Measurements from ENCODE around the gene BRD2.

The BRD2 gene

DNA sequence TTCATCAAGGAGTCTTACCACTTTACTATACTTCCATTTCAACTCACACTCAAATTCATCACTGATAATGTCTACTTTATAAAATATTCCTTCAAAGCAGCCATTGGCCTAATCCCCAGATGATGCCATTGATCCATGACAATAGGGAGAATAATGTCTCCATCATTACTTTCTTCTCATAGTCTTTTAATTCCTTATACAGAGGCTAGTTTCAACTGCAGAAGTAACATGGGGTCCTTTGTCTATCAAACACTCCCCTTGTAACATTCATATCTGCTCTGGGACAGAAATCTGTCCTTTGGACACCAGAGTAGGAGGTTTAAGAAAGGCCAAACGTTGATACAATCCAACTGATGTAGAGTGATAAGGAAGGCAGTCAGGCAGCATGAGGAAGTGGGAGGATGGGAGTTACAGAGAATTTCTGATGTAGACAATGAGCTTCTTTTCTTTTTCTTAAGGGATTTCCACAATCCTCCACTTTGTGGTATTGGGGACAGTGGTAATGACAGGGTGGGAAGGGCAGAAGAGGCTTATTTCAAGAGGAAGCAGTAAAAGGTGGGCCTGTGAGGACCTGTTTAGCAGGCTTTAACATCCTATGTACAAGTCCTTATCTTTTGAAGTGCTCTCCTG, 59.9 kb downstream of the BRD2 start:
- H3K4me1 ChIP-seq (ENCODE audit: insufficient read depth, low read length) = no peaks in the 10 kb centered on the region
- no peaks in the 10 kb centered on the region for H3K27me3 ChIP-seq (ENCODE audit: insufficient read depth, low read length)
- H3K27ac ChIP-seq (ENCODE audit: low read length) = no peak overlapping the region
- H3K4me3 ChIP-seq (ENCODE audit: low read length) = no peak overlapping the region
- no peak overlapping the region for H3K9ac ChIP-seq (ENCODE audit: low read depth, low read length)
- H3K9me3 ChIP-seq (ENCODE audit: insufficient read depth, low read depth, low read length) = no peaks in the 10 kb centered on the region; the same call in 1 of the 2 replicates
- no peaks in the 10 kb centered on the region for H3K36me3 ChIP-seq (ENCODE audit: insufficient read depth, low read depth, low read length)

DNA sequence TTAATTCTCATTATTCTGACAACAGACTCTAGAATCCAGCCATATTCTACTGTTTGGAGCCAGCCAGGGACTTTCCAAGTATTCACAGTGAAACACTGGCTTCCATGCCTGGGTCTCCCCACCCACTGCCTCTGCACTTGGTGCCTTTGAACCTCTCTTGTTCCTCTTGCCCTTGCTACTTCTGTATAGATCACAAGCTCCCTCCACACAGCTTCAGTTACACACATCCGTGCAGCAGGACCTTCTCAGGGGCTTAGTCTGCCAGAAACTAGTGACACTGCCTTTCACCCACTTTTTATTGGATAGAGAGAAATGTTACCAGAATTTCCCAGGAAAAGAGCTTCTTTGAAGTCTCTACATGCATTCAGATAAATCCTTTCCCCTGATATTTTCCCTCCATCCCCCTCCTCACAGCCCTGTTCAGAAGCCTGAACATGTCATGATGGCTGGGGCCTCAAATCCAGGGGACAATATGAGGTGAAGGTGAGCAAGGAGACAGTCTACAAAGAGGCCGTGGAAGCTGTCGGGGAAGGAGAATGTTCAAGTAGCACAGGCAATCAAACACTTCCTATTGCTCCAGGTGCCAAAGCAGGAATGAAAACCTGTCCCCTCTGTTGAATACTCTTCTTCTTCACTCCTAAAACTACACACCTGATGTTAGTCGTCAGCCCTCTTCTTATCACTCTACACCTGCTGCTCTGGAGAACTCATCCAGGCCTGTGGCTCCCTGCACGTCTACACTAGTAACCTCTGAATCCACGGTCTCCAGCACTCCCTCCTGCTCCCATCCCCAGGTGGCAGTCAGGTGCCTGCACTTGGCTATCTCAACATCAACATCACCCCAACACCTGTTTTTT, 61.2 kb downstream of the BRD2 start:
- no peaks in the 10 kb centered on the region; the same call in 1 of the 2 replicates for H3K9me3 ChIP-seq (ENCODE audit: insufficient read depth, low read depth, low read length)
- no peak overlapping the region for H3K4me3 ChIP-seq (ENCODE audit: low read length)
- no peaks in the 10 kb centered on the region for H3K4me1 ChIP-seq (ENCODE audit: insufficient read depth, low read length)
- no peaks in the 10 kb centered on the region for H3K27me3 ChIP-seq (ENCODE audit: insufficient read depth, low read length)
- no peak overlapping the region for H3K9ac ChIP-seq (ENCODE audit: low read depth, low read length)
- no peaks in the 10 kb centered on the region for H3K36me3 ChIP-seq (ENCODE audit: insufficient read depth, low read depth, low read length)
- H3K27ac ChIP-seq (ENCODE audit: low read length) = no peak overlapping the region

DNA sequence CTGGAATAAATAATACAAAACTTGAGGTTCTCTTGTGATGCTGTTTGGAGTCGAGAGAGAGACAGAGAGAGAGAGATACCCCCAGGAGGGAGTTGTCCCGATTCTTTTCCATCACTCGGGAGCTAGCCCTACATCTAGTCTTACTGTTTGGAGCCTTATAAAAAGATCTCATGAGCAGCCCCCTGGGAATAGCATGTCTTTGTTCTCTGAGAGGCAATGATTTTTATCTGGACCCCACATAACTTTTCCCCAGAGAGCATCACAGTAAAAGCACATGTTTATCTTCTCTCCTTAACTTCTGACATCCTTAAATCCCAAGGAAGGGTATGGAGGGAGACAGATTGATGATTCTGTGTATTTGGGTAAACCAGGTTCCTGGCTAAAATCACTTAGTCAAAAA, 61.9 kb downstream of the BRD2 start:
- no peaks in the 10 kb centered on the region for H3K27me3 ChIP-seq (ENCODE audit: insufficient read depth, low read length)
- H3K4me3 ChIP-seq (ENCODE audit: low read length) = no peak overlapping the region
- H3K27ac ChIP-seq (ENCODE audit: low read length) = no peak overlapping the region
- H3K36me3 ChIP-seq (ENCODE audit: insufficient read depth, low read depth, low read length) = no peaks in the 10 kb centered on the region
- H3K9ac ChIP-seq (ENCODE audit: low read depth, low read length) = no peak overlapping the region
- H3K4me1 ChIP-seq (ENCODE audit: insufficient read depth, low read length) = no peaks in the 10 kb centered on the region
- no peaks in the 10 kb centered on the region; the same call in 1 of the 2 replicates for H3K9me3 ChIP-seq (ENCODE audit: insufficient read depth, low read depth, low read length)

Measured in iPS-20b (cell line).